ENCODE data around the gene C9orf152.

C9orf152 gene

DNA sequence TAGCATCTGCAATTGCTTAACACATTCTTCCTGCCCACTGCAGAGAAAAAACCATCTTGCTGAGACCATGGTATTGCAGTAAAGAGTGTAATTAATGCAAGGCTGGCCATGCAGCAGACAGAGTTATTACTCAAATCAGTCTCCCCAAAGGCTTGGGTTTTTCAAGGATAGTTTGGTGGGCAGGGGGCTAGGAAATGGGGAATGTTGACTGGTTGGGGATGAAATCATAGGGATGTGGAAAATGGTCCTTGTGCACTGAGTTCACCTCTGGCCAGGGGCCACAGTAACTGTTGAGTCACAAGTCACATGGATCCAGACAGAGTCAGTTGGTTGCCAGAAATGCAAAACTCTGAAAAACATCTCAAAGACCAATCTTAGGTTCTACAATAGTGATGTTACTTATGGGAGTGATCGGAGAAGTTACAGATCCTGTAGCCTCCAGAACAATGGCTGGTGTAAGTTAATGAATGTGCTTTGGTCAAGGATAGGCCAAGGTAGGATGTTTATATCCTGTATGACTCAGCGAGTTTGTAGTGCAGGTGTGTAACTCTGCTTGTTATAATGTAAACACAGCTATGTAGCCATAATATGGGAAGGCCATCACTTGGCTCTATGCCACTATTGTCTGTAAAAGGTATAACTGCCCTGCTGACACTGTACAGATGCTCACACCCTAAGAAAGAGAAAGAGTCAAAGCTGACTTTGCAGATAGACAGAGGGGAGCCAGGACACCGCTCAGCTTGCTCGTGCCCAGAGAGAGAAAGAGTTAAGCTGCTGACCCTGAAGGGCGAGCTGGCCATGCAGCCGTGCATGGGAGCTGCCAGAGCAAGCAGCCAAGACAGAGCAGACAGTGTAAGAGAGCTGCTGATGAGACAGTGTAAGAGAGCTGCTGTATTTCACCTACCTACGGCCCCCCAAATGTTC lies 27.2 kb downstream of the C9orf152 start:
- no peak for DNase-seq (ENCODE audit: low read depth in 2 of 2)

DNA sequence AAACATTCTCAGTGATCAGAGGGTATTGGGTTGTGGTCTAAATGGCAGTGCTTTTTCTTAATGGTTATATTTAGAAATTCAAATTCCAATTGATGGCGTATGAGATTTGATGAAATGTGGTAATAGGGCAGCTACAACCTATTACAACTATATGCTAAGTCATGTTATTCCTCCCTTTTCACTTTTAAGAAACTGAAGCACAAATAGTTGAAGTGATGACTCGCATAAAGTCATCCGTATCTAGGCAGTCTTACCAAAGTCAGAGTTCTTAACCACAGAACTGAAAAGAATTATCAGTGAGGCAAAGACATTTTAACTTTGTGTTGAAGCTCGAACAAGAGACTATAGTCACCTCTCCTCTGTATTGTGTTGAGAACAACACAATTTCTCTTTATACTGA lies 28.2 kb downstream of the C9orf152 start:
- no peak for DNase-seq (ENCODE audit: low read depth in 2 of 2)

DNA sequence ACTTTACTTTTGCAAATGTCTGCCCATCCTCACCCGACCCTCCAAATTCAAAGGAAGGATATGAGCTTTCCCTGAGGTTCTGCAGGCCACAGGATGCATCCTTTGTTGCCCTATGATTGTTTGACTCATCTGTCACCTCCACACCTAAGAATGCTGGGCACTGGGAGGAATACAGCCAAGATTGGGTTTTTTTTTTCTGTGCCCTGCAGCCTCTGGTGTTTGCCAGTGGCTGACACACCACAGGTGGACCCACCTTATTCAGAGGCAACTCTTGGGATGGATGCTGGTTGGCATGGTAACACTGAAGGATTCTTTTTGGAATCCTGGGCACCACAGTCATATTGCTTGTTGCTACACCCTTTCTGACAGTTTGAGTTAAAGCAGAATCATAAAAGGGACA lies 29.7 kb downstream of the C9orf152 start:
- no peak for DNase-seq (ENCODE audit: low read depth in 2 of 2)

DNA sequence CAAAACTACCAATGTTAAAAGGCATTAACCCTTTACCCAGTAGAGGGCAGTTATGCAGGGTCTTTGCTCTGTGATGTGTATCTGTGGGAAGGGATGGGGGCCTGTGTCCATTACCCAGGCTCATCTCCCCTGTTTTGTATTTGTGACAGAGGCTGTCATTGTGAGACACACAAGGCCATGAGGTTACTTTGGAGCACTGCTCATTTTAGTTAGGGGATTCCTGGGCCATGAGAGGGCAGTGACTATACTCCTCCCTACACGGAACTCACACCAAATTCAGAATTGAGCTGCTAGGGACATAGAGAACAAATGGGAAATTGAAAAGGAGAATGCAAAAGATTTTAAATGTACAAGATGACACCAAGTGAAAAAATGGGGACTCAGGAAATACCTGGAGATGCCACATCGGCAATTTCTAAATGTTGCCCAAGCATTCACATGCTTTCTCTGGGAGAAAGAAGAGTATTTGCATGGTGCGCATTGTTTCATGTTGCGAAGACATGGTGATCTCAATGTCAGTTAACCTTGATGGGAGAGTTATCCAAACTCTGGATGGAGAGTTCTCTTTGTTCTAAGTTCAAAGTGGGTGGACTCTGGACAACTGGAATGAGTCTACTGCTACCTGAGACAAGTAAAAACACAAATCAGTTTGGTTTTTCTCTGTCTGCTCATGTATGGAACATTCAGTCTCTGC lies 32.5 kb downstream of the C9orf152 start:
- no peak for DNase-seq (ENCODE audit: low read depth in 2 of 2)

DNA sequence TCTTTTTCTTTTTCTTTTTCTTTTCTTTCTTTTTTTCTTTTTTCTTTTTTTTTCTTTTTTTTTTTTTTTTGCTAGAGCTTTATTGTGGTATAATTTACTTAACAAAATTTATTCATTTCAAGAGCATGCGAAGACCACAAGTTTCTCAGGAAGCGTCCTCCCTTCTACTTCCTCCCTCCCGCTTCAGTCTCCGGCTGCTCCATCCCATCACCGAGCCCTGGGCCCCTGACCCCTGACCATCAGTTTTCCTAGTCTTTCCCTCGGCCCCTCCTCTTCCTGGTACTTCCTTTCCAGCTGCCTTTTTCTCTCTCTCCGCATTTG lies 34.7 kb downstream of the C9orf152 start:
- no peak for DNase-seq (ENCODE audit: low read depth in 2 of 2)

DNA sequence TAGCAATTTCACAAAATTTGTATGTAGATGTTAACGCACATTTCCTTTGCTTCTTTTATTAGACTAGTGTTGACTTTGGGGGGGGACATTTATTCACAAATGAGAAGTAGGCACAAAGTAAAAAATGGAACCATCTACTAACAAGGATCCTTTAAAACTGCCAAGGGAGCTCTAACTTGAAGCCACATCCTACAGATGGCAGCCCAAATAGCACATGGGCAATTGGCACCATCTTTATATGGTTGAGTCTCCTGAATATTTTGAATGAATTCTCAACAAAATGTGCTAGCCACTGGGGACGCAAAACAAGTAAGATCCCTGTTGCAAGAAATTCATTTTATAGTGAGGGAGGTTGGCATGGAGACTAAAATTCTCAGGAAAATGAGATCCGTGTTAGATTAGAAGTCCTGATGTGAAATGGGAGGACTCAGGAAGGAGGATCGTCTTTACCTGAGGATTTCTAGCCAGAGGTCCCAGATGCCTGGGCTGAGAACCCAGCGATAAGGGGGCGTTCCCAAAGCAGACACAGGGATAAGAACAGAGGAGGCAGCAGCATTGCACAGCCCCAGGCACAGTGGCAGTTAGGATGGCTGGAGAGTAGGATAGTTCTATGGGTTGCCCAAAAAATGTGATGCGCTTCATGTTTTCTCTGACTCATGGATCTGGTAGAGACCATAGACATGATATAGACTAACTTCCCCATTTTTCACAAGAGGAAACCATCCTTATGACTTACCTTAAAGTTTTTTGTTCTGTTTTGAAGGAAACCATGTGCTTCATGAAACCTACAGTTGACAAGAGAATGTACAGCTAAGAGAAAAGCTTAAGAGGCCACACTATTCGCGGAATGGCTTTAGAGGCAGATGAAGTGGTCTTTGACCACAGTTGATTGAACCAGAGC lies 37.4 kb downstream of the C9orf152 start:
- DNase-seq (ENCODE audit: low read depth in 2 of 2), result no peak

DNA sequence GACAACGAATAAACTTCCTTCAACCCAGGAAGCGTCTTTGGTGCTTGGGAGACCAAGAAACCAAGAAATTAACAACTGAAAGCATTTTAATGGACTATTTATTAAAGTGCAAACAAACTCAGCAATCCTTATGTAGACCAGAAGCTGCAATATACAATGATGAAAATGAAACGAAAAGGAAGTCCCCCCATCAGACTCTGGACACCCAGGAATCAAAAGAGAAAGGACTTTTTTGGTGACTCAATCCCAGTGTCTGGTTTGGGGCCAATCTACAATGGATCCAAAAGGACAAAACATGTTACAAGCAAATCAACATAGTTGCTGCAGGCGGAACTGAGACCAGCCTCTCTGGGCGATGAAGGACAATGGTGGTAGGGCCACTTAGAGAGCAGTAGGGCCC lies 39.5 kb downstream of the C9orf152 start:
- no peak for DNase-seq (ENCODE audit: low read depth in 2 of 2)

DNA sequence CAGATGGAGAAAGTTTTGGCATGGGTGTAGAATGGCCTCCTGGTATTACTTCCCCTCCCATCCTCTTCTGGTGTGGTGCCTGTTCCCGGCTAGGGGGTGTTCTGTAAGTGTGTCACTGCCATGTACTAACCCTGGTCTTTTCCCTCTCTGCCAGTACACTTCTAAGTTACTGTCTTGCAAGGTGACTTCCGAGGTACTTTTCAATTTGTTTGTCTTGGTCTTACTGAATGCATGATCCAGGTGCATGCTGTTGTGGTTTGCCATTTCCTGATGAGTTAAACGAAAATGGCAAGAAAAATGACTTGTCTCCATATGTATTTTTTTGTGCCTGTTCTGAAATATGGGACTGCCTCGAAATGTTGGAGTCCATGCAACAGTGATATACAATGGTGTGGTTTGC lies 46.0 kb downstream of the C9orf152 start:
- no peak for DNase-seq (ENCODE audit: low read depth in 2 of 2)

DNA sequence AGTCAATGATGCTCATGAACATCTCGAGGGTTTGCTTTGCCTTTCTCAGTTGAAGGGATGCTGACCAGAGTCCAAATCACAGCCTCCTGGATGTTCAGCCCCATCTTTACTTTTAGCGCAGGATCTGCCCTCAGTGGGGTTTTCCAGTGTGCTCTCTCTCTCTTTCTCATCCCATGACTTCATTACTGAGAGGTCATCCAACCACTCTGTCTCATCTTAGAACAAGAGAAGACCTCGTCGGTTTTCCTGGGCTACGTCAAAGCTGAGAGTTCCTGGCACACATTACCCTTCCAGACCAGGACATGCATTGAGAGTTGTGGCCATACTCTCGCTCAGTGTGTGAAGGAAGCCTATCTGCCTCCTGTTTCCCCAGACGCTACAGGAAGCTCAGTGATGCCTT lies 47.3 kb downstream of the C9orf152 start:
- DNase-seq (ENCODE audit: low read depth in 2 of 2), result no peak

DNA sequence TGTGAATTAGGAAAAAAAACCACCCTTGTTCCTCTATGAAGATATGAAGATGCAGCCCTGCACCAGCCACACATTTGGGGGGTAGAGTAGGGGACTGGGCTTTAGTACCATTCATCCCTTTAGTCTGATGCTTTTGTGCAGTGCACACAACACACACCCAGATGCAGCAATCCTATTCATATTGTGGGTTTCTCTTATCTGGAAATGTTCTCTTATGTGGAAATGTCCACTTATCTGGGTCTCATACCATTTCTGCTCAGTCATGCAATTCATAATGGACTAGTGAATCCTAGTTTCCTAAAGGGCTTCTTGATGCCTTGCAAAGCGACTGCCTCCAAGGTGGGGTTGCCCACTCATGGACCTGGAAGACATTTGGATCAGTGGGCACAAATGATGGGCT lies 47.8 kb downstream of the C9orf152 start:
- DNase-seq (ENCODE audit: low read depth in 2 of 2), result no peak

DNA sequence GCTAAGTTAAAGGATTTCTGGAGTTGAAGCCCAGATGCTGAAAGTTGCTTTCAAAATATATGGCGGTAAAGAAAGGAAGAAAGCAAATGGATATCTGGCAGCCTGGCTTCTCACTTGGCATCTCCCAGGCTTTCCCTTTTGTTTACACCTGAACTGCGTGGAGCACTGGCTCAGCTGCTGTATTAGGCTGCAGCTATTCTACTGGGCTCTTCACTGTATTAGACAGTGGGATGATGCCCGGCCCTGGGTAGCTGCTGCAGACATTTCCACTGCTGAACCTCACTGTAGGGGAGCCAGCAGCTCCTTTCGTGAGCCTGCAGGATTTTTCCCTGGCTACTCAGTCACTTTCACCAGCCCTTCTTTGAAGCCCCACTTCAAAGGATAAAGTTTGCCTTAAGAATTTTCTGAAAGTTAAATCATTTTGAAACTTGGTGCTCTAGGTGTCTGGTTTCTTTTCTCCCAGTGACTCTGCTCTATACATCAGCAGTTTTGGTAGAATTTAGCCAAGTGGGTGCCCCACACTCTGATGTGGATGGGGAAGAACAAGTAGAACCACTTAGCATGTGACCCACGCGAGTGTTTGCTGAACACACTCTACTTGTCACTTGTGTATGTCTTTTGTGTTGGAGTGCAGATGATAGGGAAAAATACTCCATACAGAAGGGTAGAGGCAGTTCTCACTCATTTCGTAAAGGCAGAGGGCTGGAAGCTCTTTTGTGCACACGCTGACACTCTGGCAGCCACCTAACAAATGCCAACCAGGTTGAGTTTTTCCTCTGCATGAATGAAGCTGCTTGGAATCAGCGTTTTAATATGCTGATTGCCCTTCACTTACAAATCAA lies 49.9 kb downstream of the C9orf152 start:
- no peak for DNase-seq (ENCODE audit: low read depth in 2 of 2)

DNA sequence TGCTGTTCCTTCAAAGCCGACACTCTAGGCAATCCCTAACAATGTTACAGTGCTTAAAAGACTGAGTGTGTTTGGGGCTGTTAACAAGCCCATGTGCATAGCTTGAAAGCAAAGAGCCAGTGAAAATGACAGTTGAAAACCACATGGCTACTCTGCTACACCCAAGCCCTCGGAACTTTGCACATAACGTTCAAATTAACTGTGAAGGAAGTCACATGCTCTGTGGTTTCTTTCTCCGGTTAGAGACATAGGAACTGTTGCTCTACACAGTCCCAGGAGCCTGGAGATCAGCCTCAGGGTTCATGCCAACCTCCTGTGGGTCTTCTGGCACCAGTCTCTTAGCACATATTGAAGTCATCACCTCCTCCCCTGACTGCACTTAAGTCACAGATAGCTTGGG lies 51.1 kb downstream of the C9orf152 start:
- peak in 1 of 2 donors; percentile 5 for DNase-seq (ENCODE audit: low read depth in 2 of 2)

DNA sequence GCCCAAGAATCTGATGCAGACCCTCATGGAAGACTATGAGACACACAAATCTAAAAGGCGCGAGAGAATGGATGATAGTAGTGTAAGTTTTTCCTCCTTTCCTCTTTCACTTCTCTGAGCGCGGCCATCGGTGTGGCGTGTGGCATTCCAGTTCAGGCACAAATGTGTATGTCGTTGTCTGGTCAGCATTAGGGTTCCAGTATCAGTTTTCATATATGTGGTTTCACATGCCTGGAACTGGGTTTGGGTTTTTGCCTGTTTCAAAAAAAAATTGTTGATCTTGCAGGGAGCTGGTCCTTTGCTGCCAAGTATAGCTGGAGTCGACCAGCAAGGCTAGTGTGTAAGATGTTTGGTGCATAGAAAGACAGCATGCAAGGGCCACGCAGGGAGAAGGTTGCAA lies 51.5 kb downstream of the C9orf152 start:
- no peak for DNase-seq (ENCODE audit: low read depth in 2 of 2)

DNA sequence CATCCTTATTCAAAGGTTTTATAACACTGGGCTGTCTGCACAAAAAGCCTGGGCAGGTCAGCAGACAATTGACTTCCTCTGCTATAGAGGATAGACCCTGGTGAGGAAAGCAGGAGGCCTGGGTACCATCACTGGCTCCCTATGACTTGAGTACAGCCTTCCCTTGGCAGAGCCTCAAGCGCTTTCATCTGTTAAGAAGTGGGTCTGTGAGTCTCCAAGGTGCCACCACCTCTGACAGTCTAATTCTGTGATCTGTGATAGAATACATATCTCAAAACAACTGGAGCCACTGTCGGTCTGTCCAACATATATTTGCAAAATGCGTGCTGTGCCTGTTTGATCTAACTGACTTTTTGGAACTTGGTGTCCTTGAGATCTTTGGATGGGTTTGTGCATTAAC lies 52.2 kb downstream of the C9orf152 start:
- DNase-seq (ENCODE audit: low read depth in 2 of 2), result no peak

DNA sequence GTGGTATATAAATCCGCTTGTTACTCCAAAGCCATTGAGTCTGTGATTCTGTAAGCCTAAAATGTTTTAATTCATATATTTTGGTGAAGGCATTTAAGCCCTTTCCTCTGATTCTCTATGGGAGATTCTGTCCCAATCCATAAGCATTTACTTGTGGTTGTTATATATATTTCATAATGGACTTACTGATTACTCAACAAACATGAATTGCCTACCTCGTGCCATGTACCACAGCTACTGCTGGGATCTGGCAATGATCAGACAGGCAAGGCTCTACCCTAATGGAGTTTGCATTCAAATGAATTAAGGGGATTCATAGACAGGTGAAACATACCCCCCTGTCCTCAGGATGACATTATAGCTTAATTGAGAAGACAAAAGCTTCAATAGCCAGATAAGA lies 54.5 kb downstream of the C9orf152 start:
- DNase-seq (ENCODE audit: low read depth in 2 of 2), result no peak

DNA sequence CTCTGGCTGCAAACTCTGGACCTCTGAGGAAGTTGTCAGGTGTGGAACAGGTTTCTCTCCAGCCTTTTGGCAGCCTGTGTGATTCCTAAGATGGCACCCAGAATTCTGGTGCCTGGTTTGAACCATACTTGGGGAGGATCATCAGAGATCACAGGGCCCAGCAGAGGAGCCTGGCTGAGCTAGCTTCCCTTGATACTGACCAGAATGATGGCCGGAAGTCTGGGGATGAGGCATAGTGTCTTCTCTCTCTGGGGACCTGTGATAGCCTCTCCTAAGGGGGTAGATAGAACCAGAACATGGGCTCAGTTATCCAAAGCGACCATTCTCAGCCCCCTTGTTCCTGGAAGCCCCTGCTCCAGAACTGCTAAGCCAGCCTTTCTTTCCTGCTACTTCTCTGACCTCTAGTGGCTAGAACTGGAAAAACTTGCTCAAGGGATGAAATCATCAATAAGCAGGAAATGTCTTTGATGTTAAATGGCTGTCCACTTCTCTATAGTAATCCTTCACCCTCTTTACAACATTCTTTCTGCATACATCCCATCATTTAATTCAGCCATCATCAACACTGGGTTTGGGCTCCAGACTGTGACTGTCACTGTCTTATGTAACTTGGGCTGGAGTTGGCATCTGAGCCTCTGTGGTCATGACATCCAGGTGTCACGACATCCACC lies 55.1 kb downstream of the C9orf152 start:
- DNase-seq (ENCODE audit: low read depth in 2 of 2), result no peak

Data from stimulated activated CD8-positive, alpha-beta memory T cell treated with anti-CD3 and anti-CD28 coated beads, Interleukin-7, amount 100 ng/mL, for 4 hours (primary cell).